HEK293T (cell line): ENCODE measurements around the gene ZBTB12.

Experiments
- BHLHE40 ChIP-seq: fragments of 450-650 bp; IDR thresholded peaks from 2 replicates; pipeline ENCODE4 v1.6.1; 2016; ENCODE audit warnings: mild to moderate bottlenecking, moderate library complexity, borderline replicate concordance
- FOXA1 ChIP-seq: fragments of 450-650 bp; IDR thresholded peaks from 2 replicates; pipeline ENCODE4 v1.6.1; 2016; ENCODE audit warnings: mild to moderate bottlenecking
- FOXK2 ChIP-seq: fragments of 450-650 bp; IDR thresholded peaks from 2 replicates; pipeline ENCODE4 v1.6.1; 2016; ENCODE audit warnings: mild to moderate bottlenecking
- NFRKB ChIP-seq: fragments of 450-650 bp; IDR thresholded peaks from 2 replicates; pipeline ENCODE4 v1.6.1; 2016; ENCODE audit warnings: mild to moderate bottlenecking, moderate library complexity
- TARDBP ChIP-seq: fragments of 450-650 bp; IDR thresholded peaks from 2 replicates; pipeline ENCODE4 v1.6.1; 2016
- ZNF384 ChIP-seq: fragments of 450-650 bp; IDR thresholded peaks from 2 replicates; pipeline ENCODE4 v1.6.1; 2016

GRCh38 chr6:31861919-31862343 is 40.0 kb downstream of the ZBTB12 start:
- TF ChIP-seq FOXA1 (no peak), NFRKB (no peak), ZNF384 (no peak), TARDBP (no peak), FOXK2 (no peak), BHLHE40 (no peak)
